Right ventricle myocardium superior (tissue), 1 donor: ENCODE measurements around the gene ITGA2B. TPM values are rescaled to one million over a fixed set of nuclear protein-coding genes. Genes with fewer than 3 reads are reported as not detected.

ENCODE experiments used
- ATAC-seq: fragments of 200-7000 bp; cut with Tn5 transposase; one replicate; pipeline ENCODE4 v1.9.1; 2020; ENCODE audit warnings: mild to moderate bottlenecking; ENCODE audit not compliant: poor library complexity
- DNase-seq: peaks from one replicate; pipeline ENCODE4 v3.0.0-alpha.2; 2020
- intact Hi-C: fragments of 100-400 bp; cut with DNase I; formaldehyde crosslinking; loops from one replicate; pipeline ENCODE4 v1.11.2; 2022
- long read RNA-seq: library from polyadenylated mRNA; unstranded; transcript quantifications from one replicate; pipeline ENCODE4 v2.0.0, GENCODE V29; 2021
- total RNA-seq: library from RNA; stranded (reverse); fragmentation: NEBNext Ultra II Directional; extraction: Animal tissue kit (Norgen Biotek cat#: 25700); gene quantifications from one replicate; pipeline ENCODE4 v1.2.1, GENCODE V29; 2021
- donor health status: DM: no; HTN: yes; CAD: no; lungs with severe emphysema.

The ITGA2B gene
- 0.62 TPM for total RNA-seq
- long read RNA-seq, partial matches to known transcripts, result 0 of 3 reads
- long read RNA-seq, other reads (novel, unspliced or antisense), result 3 of 3 reads

DNA sequence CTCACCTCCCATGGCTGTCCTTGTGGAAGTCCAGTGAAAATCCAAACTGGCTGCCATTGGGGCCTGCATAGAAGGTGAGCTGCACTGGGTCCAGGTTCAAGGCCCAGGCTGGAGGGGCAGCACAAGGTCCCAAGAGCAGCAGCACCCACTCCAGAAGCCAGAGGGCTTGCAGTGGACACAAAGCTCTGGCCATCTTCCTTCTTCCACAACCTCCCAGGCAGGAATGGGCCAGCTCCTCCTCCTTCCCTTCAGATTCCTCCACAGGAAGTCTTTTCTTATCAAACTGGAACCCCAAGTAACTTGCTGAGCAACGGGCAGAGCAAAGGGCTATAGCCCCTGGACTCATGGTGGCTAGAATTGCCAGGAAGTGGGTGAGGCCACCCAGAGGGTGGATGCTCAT, at the start of gene ITGA2B:
Gene ITGA2B, minus strand, starts transcription at position 369 of the 400 bp plus-strand sequence. Its CDS starts 176 bp downstream, at position 193.
- intact Hi-C loops, result no loop called here
- ATAC-seq, result no peak
- no peak for DNase-seq

DNA sequence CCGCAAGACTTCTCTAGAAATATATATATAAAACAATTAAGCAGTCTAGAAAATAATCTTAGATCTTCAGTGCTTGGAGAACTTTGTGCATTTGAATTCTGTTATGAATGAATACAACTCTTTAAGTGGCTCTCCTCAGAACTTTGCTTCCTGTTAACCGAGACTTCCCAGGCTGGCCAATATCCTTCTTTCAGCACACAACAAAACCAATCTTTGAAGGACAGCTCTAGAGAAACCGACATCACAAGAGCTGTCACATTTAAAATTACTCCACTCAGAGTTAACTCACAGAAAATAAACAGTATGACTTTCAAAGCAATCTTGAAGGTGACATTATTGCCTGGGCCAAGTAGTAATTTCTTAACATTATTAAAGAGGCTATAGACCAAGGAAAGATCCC, 49.7 kb upstream of the ITGA2B start:
- DNase-seq, result no peak
- peak; percentile 52 for ATAC-seq
- intact Hi-C loops, result no loop called here

DNA sequence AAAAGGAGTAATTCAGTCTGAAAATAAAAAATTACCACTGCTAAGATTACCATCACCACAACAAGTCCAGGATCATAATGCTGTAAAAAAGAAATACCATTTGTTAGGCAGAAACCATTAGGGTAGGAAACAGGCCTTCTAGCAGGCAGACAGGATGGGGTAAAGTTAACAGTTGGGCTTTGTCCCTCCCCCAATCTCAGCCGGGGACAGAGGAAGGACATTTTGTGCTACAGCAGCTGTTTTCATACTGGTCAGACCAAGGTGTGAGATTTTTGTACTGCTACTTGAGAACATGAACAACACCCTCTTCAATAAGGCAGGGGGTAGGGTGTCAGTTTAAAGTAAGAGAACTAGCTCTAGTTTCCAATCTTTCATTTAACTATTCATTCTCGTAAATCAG, 49.2 kb upstream of the ITGA2B start:
- ATAC-seq (peak; percentile 91), DNase-seq (no peak)
- intact Hi-C loops, result no loop called here

GRCh38 chr17:44436336-44436735, 46.9 kb upstream of the ITGA2B start:
- no peak for DNase-seq
- ATAC-seq, result no peak
- intact Hi-C loops, result no loop called here

- intact Hi-C loops, result no loop called here
- ATAC-seq (no peak), DNase-seq (no peak)
Observed at GRCh38 chr17:44432254-44433157, 43.1 kb upstream of the ITGA2B start.

- intact Hi-C loops, result no loop called here
- ATAC-seq, result no peak
- no peak for DNase-seq
Observed at GRCh38 chr17:44424828-44425461, 35.5 kb upstream of the ITGA2B start.

- intact Hi-C loops, result no loop called here
- DNase-seq (no peak), ATAC-seq (no peak)
Observed at GRCh38 chr17:44417553-44417952, 28.1 kb upstream of the ITGA2B start.

- DNase-seq (no peak), ATAC-seq (no peak)
- intact Hi-C loops, result no loop called here
Observed at GRCh38 chr17:44416558-44417289, 27.3 kb upstream of the ITGA2B start.

- no peak for DNase-seq
- intact Hi-C loops, result no loop called here
- ATAC-seq, result no peak
Observed at GRCh38 chr17:44414394-44415155, 25.1 kb upstream of the ITGA2B start.

DNA sequence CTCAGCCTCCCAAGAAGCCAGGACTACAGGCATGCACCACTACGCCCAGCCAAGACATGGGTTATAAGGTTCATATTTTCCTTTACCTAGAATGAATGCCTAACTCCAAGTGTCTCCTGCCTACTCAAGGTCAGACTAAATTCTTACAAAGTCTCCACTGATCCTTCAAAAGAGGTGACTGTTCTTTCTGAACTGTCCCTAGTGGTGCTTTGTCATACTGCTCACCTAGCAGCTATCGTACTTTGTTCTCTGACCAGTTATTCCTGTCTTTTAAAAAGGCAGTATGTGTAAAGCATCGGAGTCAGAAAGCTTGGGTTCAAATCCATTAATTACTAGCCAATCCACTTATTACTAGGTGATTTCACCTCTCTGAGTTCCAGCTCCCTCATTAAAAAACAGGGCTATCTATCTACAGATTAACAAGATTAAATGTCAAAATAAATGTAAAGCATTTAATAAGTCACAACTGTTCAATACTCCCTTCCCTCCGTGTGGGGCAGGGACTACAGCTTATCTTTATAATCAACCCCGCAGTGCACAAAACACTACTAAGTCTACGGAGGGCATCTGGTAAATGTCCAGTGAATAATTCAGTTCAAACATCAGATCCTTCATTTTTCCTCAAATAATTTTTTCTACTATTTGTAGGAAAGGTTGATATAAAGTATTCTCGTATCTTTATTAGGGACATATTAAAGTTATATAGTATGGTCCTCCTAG, 20.0 kb upstream of the ITGA2B start:
- intact Hi-C loops, result loop anchor here (10.0 kb wide), 1 partner anchor 95 kb away; the partner anchor contains the start of gene GPATCH8
- DNase-seq (no peak), ATAC-seq (no peak)

GRCh38 chr17:44408786-44409185, 19.3 kb upstream of the ITGA2B start:
- DNase-seq (no peak), ATAC-seq (no peak)
- intact Hi-C loops, result loop anchor here (10.0 kb wide), 1 partner anchor 96 kb away; the partner anchor contains the start of gene GPATCH8

GRCh38 chr17:44402564-44403172, 13.2 kb upstream of the ITGA2B start:
- intact Hi-C loops, result loop anchor here (10.0 kb wide), 1 partner anchor 102 kb away; the partner anchor contains the start of gene GPATCH8
- no peak for DNase-seq
- ATAC-seq, result no peak

DNA sequence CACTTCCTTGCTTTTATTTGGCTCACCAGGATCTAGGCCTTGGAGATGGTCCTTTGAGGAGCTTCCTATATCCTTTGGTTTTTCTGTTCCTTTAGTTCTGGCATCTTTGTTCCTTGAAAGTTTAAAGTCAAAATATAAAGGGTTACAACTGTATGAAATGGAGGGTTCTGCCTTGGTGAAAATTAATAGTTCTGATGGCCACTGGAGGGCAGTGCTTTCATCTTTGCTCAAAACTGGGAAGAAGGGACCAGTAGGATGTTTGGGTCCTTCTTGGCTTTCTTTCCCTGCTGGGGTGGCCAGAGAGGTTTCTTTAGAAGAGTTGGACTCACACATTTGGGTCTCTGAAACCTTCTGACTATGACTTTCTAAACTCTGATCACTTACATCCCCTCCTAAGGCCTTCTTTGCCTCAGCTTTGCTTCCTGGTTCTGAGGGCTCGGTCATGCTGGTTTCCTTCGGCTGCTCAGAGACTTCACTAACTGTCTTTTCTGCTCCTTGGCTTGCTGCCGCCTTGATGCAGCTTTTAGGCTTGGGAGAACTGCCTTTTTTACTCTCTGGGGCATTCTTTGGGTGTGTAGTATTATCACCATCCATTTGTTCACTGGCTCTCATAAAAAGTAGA, 10.9 kb upstream of the ITGA2B start:
- ATAC-seq (no peak), DNase-seq (no peak)
- intact Hi-C loops, result loop anchor here (10.0 kb wide), 1 partner anchor 104 kb away; the partner anchor contains the start of gene GPATCH8

- no peak for ATAC-seq
- intact Hi-C loops, result loop anchor here (5.0 kb wide), 1 partner anchor 123 kb away; no protein-coding TSS in a partner anchor
- no peak for DNase-seq
Observed at GRCh38 chr17:44398692-44399691, 9.5 kb upstream of the ITGA2B start.
